Neuronal stem cell (in vitro differentiated cells): ENCODE data around the gene CXCL6.
A peak's percentile ranks its signal among the peaks of the same experiment; 100 is the strongest.

ENCODE experiments used
- DNase-seq: peaks from one replicate; pipeline ENCODE4 v3.0.0-alpha.2; 2013; ENCODE audit warnings: low spot score
- H2AFZ ChIP-seq: one replicate; pipeline ENCODE4 v1.6.1; 2013; ENCODE audit warnings: mild to moderate bottlenecking, low read length, inconsistent platforms
- H2AK5ac ChIP-seq: 2 replicates; pipeline ENCODE4 v1.6.1; 2013; ENCODE audit warnings: low read depth, mild to moderate bottlenecking, inconsistent platforms, low read length, moderate library complexity, mixed read lengths
- H2BK120ac ChIP-seq: 2 replicates; pipeline ENCODE4 v1.6.1; 2013; ENCODE audit warnings: low read depth, mild to moderate bottlenecking, inconsistent platforms, low read length, moderate library complexity, mixed read lengths
- H2BK12ac ChIP-seq: one replicate; pipeline ENCODE4 v1.6.1; 2013; ENCODE audit warnings: low read length, inconsistent platforms
- H2BK15ac ChIP-seq: 2 replicates; pipeline ENCODE4 v1.6.1; 2013; ENCODE audit warnings: mild to moderate bottlenecking, low read length, inconsistent platforms, mixed read lengths
- H2BK5ac ChIP-seq: one replicate; pipeline ENCODE4 v1.6.1; 2013; ENCODE audit warnings: inconsistent platforms, mild to moderate bottlenecking, low read length, moderate library complexity
- H3K14ac ChIP-seq: one replicate; pipeline ENCODE4 v1.6.1; 2013; ENCODE audit warnings: low read length, inconsistent platforms
- H3K18ac ChIP-seq: 2 replicates; pipeline ENCODE4 v1.6.1; 2013; ENCODE audit warnings: low read length, inconsistent platforms
- H3K23ac ChIP-seq: 2 replicates; pipeline ENCODE4 v1.6.1; 2013; ENCODE audit warnings: low read depth, mild to moderate bottlenecking, mixed read lengths, low read length, inconsistent platforms; ENCODE audit not compliant: poor library complexity
- H3K27ac ChIP-seq: replicated peaks from 3 replicates; pipeline ENCODE4 v1.5.1; 2013; ENCODE audit warnings: low read length, inconsistent platforms
- H3K27me3 ChIP-seq, 3 experiments: 2 replicates each; pipeline ENCODE4 v1.6.1; 2013; ENCODE audit warnings: low read length in 3 of 3, mild to moderate bottlenecking in 2 of 3, inconsistent platforms in 1 of 3, low read depth in 1 of 3, mixed read lengths in 1 of 3, moderate library complexity in 1 of 3; ENCODE audit not compliant: control insufficient read depth in 3 of 3, insufficient read depth in 3 of 3
- H3K36me3 ChIP-seq, 2 donors: replicated peaks in 1 of 2; 2 replicates each; pipeline ENCODE4 v1.6.1; 2013; ENCODE audit warnings: low read length in 2 of 2; ENCODE audit not compliant: control insufficient read depth in 2 of 2, insufficient read depth in 2 of 2
- H3K4ac ChIP-seq: 2 replicates; pipeline ENCODE4 v1.6.1; 2013; ENCODE audit warnings: inconsistent platforms, mild to moderate bottlenecking, low read length, moderate library complexity
- H3K4me1 ChIP-seq, 2 donors: 1 replicate in 1 of 2; 2 replicates in 1 of 2; pipeline ENCODE4 v1.6.1; 2013; ENCODE audit warnings: low read length in 2 of 2, low read depth in 1 of 2; ENCODE audit not compliant: control insufficient read depth in 2 of 2, insufficient read depth in 1 of 2
- H3K4me2 ChIP-seq: one replicate; pipeline ENCODE4 v1.6.1; 2013; ENCODE audit warnings: mild to moderate bottlenecking, low read length, inconsistent platforms; ENCODE audit not compliant: insufficient read depth, poor library complexity, severe bottlenecking
- H3K4me3 ChIP-seq, 2 donors: 2 replicates each; pipeline ENCODE4 v1.5.1; 2013; ENCODE audit warnings: low read length in 2 of 2, mild to moderate bottlenecking in 2 of 2, inconsistent platforms in 1 of 2, moderate library complexity in 1 of 2
- H3K79me1 ChIP-seq: one replicate; pipeline ENCODE4 v1.6.1; 2013; ENCODE audit warnings: low read depth, mild to moderate bottlenecking, inconsistent platforms, low read length, moderate library complexity
- H3K9ac ChIP-seq: one replicate; pipeline ENCODE4 v1.6.1; 2013; ENCODE audit warnings: mild to moderate bottlenecking, low read depth, low read length, inconsistent platforms; ENCODE audit not compliant: poor library complexity
- H3K9me3 ChIP-seq, 2 donors: replicated peaks in 1 of 2; 2 replicates each; pipeline versions ENCODE3 to v1.6.1; 2013; ENCODE audit warnings: low read length in 2 of 2, mild to moderate bottlenecking in 2 of 2, inconsistent platforms in 1 of 2, low read depth in 1 of 2, mixed read lengths in 1 of 2, moderate library complexity in 1 of 2; ENCODE audit not compliant: control insufficient read depth in 2 of 2, insufficient read depth in 1 of 2
- H4K8ac ChIP-seq: one replicate; pipeline ENCODE4 v1.6.1; 2013; ENCODE audit warnings: low read depth, mild to moderate bottlenecking, inconsistent platforms, low read length, moderate library complexity
- H4K91ac ChIP-seq: one replicate; pipeline ENCODE4 v1.6.1; 2013; ENCODE audit warnings: low read length, low read depth, mild to moderate bottlenecking, inconsistent platforms; ENCODE audit not compliant: poor library complexity
- WGBS, 2 donors: extraction: QIAGEN DNeasy Blood & Tissue Kit; methylation state at CpG; one replicate each; pipeline ENCODE4 v1.1.7; 2013; ENCODE audit warnings: missing lambda C conversion rate in 2 of 2, mixed read lengths in 1 of 2; ENCODE audit not compliant: insufficient read length in 2 of 2, insufficient replicate concordance in 1 of 2; ENCODE audit errors: extremely low coverage in 2 of 2; 5-methylcytosine and 5-hydroxymethylcytosine counted together

Gene CXCL6

DNA sequence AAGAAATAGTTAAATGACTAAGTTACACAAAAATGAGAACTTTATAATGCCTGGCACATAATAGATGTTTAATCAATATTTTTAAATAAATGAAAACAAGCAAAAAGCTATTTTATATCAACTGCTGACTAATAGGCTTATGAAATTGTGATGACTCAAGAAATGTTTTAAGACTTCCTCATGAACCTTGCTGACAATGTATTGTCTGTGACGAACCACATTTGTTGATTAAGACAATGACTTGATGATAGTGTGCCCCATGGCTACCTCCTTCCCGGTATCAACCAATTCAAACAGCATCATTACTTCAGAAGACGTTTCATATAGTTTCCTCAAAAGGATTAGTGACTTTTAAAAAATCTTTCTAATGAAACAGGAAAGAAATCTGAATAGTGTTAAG, 7.9 kb downstream of the CXCL6 start:
- Histone ChIP-seq H3K27me3 (no peaks in the 10 kb centered on the region), H4K8ac (no peak overlapping the region), H2BK5ac (no peak overlapping the region), H3K79me1 (no peaks in the 10 kb centered on the region), H3K23ac (no peak overlapping the region), H3K27ac (no peak overlapping the region), H3K4ac (no peak overlapping the region), H3K4me2 (no peak overlapping the region), H2AK5ac (no peak overlapping the region), H3K9me3 (no peaks in the 10 kb centered on the region), H3K4me1 (no peaks in the 10 kb centered on the region), H2BK120ac (no peak overlapping the region), H4K91ac (no peak overlapping the region), H3K9ac (no peak overlapping the region), H2AFZ (no peak overlapping the region), H2BK15ac (no peak overlapping the region), H2BK12ac (no peak overlapping the region), H3K4me3 (no peak overlapping the region), H3K36me3 (no peaks in the 10 kb centered on the region), H3K18ac (no peak overlapping the region), H3K14ac (no peak overlapping the region)
- no peak for DNase-seq
- no CpG with 5 or more reads among the region's 3 CpGs for WGBS, 2 donors

DNA sequence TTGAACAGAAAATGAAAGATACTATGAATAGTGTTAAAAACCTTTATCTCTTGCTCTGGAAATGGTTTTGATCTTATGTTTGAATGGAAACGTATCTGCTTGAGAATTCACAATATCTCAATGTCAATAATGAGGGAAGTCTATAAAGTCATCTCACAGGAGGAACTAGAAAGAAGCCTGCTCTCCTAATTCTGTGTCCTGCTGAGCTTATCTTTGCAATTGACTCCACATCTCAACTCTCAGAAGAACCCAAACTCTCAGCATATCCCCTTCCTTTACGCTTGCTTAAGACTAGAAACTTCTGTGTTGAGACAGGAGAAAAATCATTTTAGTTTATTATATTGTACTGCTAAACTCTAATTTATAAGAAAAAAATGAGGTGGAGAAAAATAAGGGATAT, 8.3 kb downstream of the CXCL6 start:
- no peaks in the 10 kb centered on the region for H3K4me1 ChIP-seq
- no peak overlapping the region for H3K14ac ChIP-seq
- H3K23ac ChIP-seq: no peak overlapping the region
- no peak overlapping the region for H4K8ac ChIP-seq
- no peak overlapping the region for H2BK12ac ChIP-seq
- no peak overlapping the region for H2BK15ac ChIP-seq
- H3K27ac ChIP-seq: no peak overlapping the region
- H3K4me2 ChIP-seq: no peak overlapping the region
- DNase-seq: no peak
- no peak overlapping the region for H2AFZ ChIP-seq
- H3K79me1 ChIP-seq: no peaks in the 10 kb centered on the region
- no peak overlapping the region for H2BK5ac ChIP-seq
- no peaks in the 10 kb centered on the region for H3K36me3 ChIP-seq
- H3K9me3 ChIP-seq: no peaks in the 10 kb centered on the region
- no peak overlapping the region for H3K18ac ChIP-seq
- H4K91ac ChIP-seq: no peak overlapping the region
- H3K4ac ChIP-seq: no peak overlapping the region
- no peak overlapping the region for H2BK120ac ChIP-seq
- no peak overlapping the region for H2AK5ac ChIP-seq
- no peaks in the 10 kb centered on the region for H3K27me3 ChIP-seq
- no peak overlapping the region for H3K4me3 ChIP-seq
- no peak overlapping the region for H3K9ac ChIP-seq
- WGBS, 2 donors: no CpG with 5 or more reads among the region's 2 CpGs

DNA sequence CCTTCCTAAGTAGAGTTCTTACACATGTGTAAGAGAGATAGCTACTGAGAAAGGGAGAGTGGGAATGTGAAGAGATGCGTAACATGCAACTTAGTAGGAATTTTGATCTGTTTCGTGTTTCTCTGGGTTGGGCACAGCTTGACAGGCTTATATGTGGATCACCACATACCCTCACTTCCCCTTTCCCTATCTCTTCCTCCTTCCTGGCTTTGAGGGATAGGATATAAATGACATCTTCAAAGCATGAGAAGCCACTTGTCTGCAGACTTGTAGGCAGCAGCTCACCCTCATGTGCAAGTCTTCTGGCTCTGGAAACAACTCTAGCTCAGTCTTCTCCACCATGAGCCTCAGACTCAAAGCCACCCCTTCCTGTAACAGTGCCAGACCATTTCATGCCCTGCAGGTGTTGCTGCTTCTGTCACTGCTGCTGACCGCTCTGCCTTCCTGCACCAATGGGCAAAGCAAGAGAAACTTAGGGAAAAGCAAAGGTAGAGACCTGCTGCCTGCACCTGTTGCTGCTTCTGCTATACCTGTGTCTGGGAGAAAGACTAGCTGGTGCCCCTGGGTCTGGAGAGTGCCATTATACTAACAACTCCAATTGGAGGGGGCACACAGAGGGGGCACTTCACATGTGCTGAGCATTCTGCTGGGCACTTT, 11.2 kb downstream of the CXCL6 start:
- Histone ChIP-seq H2BK12ac (no peak overlapping the region), H3K9me3 (no peaks in the 10 kb centered on the region), H3K4me2 (no peak overlapping the region), H3K18ac (no peak overlapping the region), H3K4ac (no peak overlapping the region), H3K4me3 (no peak overlapping the region), H3K27ac (no peak overlapping the region), H3K27me3 (no peaks in the 10 kb centered on the region), H3K23ac (no peak overlapping the region), H2AK5ac (no peak overlapping the region), H3K14ac (peak overlapping the region; percentile 14), H2BK120ac (no peak overlapping the region), H3K4me1 (no peaks in the 10 kb centered on the region), H4K8ac (no peak overlapping the region), H3K36me3 (no peaks in the 10 kb centered on the region), H3K9ac (no peak overlapping the region), H2BK15ac (no peak overlapping the region), H3K79me1 (no peaks in the 10 kb centered on the region), H2BK5ac (no peak overlapping the region), H2AFZ (no peak overlapping the region), H4K91ac (no peak overlapping the region)
- DNase-seq: no peak
- no CpG with 5 or more reads among the region's 3 CpGs for WGBS, 2 donors

DNA sequence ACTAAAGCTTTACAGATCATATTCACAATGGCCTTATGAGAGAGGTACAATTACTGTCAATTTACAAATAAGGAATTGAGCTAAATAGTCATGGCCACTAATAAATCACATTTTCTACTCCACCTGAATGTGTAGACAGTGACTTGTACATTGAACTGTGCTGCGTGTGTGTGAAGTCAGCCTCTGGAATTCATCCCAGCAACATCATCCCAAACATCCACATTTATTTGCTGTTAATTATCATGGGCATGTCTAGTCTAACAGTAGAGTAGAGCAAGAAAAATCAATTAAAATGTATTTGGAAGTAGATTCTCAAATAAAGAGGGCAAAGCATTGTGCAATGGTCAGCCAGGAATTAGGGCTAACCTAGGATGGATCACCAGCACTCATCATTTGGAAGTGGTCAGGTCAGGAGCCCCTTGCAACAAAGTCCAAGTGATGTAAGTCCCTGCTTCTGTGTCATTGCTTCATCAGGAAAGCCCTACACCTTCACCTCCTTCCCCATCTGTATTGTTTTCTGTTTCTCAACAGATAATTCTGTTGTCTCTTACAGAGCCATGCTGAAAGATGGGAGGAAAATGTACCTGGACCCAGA, 11.8 kb downstream of the CXCL6 start:
- Histone ChIP-seq H3K4me3 (no peak overlapping the region), H4K91ac (no peak overlapping the region), H3K27ac (no peak overlapping the region), H2BK5ac (no peak overlapping the region), H3K36me3 (no peaks in the 10 kb centered on the region), H2AFZ (no peak overlapping the region), H3K4ac (no peak overlapping the region), H3K23ac (no peak overlapping the region), H2AK5ac (no peak overlapping the region), H2BK12ac (no peak overlapping the region), H3K14ac (no peak overlapping the region), H2BK15ac (no peak overlapping the region), H3K9ac (no peak overlapping the region), H2BK120ac (no peak overlapping the region), H4K8ac (no peak overlapping the region), H3K79me1 (no peaks in the 10 kb centered on the region), H3K9me3 (no peaks in the 10 kb centered on the region), H3K18ac (no peak overlapping the region), H3K27me3 (no peaks in the 10 kb centered on the region), H3K4me1 (no peaks in the 10 kb centered on the region), H3K4me2 (no peak overlapping the region)
- no CpG with 5 or more reads among the region's 1 CpG for WGBS, 2 donors
- no peak for DNase-seq
